GM12864 (cell line): Measurements from ENCODE around the gene HIPK1.

Source experiments
- DNase-seq: peaks from one replicate; pipeline ENCODE4 v3.0.0-alpha.2; 2011; ENCODE audit warnings: low read depth
- H3K4me3 ChIP-seq: 2 replicates; pipeline ENCODE4 v1.5.1; 2011; ENCODE audit warnings: mild to moderate bottlenecking, low read depth, low read length, control low read depth
- CTCF ChIP-seq: IDR thresholded peaks from 2 replicates; pipeline ENCODE4 v1.5.1; 2011; ENCODE audit warnings: low read depth, mild to moderate bottlenecking, moderate library complexity, low read length, control low read depth, inconsistent platforms; ENCODE audit errors: missing control alignments

The HIPK1 gene

GRCh38 chr1:113913887-113914664 is 15.0 kb upstream of the HIPK1 start:
- H3K4me3 ChIP-seq: no peak overlapping the region
- no peak for TF ChIP-seq CTCF
- DNase-seq: no peak

DNA sequence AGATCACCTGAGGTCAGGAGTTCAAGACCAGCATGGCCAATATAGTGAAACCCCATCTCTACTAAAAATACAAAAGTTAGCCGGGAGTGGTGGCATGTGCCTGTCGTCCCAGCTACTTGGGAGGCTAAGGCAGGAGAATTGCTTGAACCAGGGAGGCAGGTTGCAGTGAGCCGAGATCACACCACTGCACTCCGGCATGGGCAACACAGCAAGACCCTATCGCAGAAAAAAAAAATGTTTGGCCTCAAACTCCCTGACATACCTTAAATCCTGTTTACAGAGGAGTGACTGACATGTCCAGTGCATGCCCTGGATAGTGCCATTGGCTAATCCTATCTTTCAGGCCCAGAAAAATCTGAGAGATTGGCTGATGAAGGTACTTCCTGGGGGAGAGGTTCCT is 12.2 kb upstream of the HIPK1 start:
- DNase-seq: no peak
- no peak for TF ChIP-seq CTCF
- H3K4me3 ChIP-seq: no peak overlapping the region

GRCh38 chr1:113917400-113918082 is 11.6 kb upstream of the HIPK1 start:
- no peak for DNase-seq
- no peak for TF ChIP-seq CTCF
- no peak overlapping the region for H3K4me3 ChIP-seq

GRCh38 chr1:113918243-113918642 is 10.9 kb upstream of the HIPK1 start:
- no peak for TF ChIP-seq CTCF
- no peak overlapping the region for H3K4me3 ChIP-seq
- no peak for DNase-seq

- no peak for TF ChIP-seq CTCF
- no peak for DNase-seq
- H3K4me3 ChIP-seq: no peak overlapping the region
These were observed 6.2 kb upstream of the HIPK1 start for GRCh38 chr1:113922957-113923356.

DNA sequence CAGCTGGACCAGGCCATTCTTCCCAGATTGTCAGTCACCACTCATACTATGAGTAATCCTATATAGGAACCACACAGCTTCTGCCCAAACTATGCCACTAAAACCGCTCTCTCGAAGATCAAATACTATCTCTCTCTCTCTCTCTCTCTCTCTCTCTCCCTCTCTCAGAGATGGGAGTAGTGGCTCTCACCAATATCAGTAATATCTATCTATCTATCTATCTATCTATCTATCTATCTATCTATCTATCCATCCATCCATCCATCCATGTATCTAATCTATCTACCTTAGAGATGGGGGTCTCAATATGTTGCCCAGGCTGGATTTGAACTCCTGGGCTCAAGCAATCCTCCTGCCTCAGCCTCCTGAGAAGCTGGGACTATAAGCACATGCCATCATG is 4.7 kb upstream of the HIPK1 start:
- DNase-seq: no peak
- TF ChIP-seq CTCF: no peak
- H3K4me3 ChIP-seq: no peak overlapping the region
